ENCODE measurements around the gene PHB1. TPM values are rescaled to one million over a fixed set of nuclear protein-coding genes. Genes with fewer than 3 reads are reported as not detected.

PHB1 gene
- polyA plus RNA-seq, 1 experiment = 228 TPM

DNA sequence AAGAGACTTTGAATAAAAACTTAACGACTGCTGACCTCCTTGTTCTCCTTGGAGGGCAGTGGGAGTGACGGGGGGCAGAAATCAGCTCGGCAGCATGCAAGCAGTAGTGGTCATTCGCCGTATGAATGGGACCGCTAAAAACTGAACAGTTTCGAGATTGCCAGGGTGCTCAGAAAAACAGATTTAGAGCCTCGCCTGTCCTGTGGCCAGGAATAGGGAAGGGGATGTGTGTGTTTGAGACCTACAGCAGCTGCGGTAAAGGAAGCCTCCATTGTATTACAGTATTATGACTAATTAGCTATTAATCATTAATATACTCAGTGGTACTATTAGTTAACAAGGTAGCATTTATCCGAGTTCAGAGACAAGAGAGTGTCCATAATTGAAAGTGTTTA lies 52.0 kb downstream of the PHB1 start:
- no peak for DNase-seq (ENCODE audit: low read depth, low spot score)
- TF ChIP-seq, protein P1, sequence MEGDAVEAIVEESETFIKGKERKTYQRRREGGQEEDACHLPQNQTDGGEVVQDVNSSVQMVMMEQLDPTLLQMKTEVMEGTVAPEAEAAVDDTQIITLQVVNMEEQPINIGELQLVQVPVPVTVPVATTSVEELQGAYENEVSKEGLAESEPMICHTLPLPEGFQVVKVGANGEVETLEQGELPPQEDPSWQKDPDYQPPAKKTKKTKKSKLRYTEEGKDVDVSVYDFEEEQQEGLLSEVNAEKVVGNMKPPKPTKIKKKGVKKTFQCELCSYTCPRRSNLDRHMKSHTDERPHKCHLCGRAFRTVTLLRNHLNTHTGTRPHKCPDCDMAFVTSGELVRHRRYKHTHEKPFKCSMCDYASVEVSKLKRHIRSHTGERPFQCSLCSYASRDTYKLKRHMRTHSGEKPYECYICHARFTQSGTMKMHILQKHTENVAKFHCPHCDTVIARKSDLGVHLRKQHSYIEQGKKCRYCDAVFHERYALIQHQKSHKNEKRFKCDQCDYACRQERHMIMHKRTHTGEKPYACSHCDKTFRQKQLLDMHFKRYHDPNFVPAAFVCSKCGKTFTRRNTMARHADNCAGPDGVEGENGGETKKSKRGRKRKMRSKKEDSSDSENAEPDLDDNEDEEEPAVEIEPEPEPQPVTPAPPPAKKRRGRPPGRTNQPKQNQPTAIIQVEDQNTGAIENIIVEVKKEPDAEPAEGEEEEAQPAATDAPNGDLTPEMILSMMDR (IDR thresholded peaks at IDR 0.05; ENCODE audit: low read depth, low read length) = no peak
- POLR2A ChIA-PET = no interaction called here
- Histone ChIP-seq H3K27ac (ENCODE audit: low read depth, low read length) (peak overlapping the region; percentile 61), H3K4me3 (ENCODE audit: low read depth, low read length) (peak overlapping the region; percentile 89), H3K9me3 (ENCODE audit: control insufficient read depth, insufficient read depth, low read length) (no peaks in the 10 kb centered on the region), H3K27me3 (ENCODE audit: control insufficient read depth, insufficient read depth, low read length) (no peaks in the 10 kb centered on the region)
- CTCF ChIA-PET = interaction anchor here (0.7 kb wide), 1 partner anchor 194 kb away, joined by 3 read pairs; no protein-coding TSS in a partner anchor

DNA sequence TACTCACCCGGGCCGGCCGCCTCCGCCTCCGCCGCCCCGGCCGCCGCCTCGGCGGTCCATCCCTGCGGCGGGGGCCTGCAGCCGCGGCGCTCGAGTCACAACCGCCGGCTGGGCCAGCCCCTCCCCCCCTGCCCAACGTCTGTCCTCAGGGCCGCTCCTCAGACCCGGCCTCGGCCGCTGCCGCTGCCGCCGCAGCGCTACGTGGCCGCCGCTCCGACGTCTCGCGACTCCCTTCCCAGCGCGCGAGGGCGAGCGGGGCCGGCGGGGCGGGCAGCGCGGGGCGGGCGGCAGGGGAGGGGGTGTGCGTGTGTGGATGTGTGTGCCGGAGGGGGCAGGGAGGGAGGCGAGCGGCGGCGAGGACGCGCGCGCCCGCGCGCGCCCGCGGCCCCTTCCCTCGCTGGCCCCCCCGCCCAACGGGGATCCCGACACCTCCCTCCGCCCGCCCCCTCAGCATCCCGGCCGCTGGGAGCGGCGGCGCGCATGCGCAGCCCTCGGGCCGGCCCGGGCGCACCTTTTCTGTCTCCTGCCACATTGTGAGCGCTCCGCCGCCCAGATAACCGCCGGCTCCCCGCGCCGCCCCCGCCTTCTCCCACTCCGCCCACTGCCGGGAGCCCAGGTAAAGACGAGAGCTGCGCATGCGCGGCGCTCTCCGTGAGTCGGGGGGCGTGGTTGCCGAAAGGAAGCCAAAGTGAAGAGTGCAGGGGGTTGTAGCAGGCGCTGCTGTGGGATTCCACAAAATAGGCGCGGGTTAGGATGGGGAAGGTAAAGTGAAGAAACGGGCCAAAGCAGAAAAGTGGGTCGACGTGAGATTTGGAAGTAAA lies 52.6 kb downstream of the PHB1 start, which contains the start of gene ZNF652:
Gene ZNF652 (minus strand): TSS at position 349 of the 821 bp plus-strand sequence. CDS start 44,525 bp downstream, outside the sequence.
- Histone ChIP-seq H3K27ac (ENCODE audit: low read depth, low read length) (peak within 1 kb of the TSS; percentile 61), H3K27me3 (ENCODE audit: control insufficient read depth, insufficient read depth, low read length) (no peaks in the 10 kb centered on the region), H3K9me3 (ENCODE audit: control insufficient read depth, insufficient read depth, low read length) (no peaks in the 10 kb centered on the region), H3K4me3 (ENCODE audit: low read depth, low read length) (peak within 1 kb of the TSS; percentile 89)
- TF ChIP-seq, protein P1 (IDR thresholded peaks at IDR 0.05; ENCODE audit: low read depth, low read length) = no peak
- CTCF ChIA-PET = interaction anchor here (0.7 kb wide), 1 partner anchor 194 kb away, joined by 3 read pairs; no protein-coding TSS in a partner anchor
- no peak for DNase-seq (ENCODE audit: low read depth, low spot score)
- POLR2A ChIA-PET = no interaction called here

DNA sequence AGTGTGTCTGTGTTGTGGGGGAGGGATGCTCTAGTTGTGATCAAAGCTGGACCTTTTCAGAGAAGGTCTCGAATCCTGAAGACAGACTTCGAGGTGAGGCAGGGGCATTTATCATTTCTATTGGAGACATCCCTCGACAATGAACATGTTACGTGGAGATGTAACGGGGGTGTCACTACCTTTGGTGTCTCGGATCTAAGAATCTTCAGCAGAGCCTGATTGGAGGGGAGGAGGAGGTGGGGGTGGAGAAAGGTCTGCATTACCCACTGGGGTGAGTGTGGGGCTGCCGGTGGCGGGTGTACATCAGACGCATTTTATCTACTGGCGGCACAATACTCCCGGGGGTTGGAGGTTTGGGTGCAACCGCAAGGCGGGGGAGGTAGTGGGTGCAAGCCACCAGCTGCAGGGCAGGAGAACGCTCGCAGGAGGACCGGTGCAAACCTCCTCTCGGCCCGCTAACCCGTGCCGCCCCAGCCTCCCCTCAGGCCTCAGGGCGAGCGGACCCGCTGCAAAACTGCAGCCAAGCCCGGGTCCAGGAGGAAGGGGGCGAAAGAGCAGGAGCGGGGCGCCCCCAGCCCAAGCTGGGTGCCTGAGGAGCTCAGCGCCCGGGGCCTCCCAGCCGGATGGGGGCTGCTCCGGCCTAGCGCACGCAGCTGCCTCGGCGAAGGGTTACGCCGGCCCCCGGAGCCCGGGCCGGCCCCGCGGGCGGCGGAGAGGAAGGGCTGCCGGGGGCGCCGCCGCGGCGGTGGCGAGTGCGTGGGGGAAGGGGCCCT lies 53.4 kb downstream of the PHB1 start:
- Histone ChIP-seq H3K4me3 (ENCODE audit: low read depth, low read length) (peak overlapping the region; percentile 89), H3K27ac (ENCODE audit: low read depth, low read length) (peak overlapping the region; percentile 34), H3K27me3 (ENCODE audit: control insufficient read depth, insufficient read depth, low read length) (no peaks in the 10 kb centered on the region), H3K9me3 (ENCODE audit: control insufficient read depth, insufficient read depth, low read length) (no peaks in the 10 kb centered on the region)
- POLR2A ChIA-PET = no interaction called here
- CTCF ChIA-PET = no interaction called here
- DNase-seq (ENCODE audit: low read depth, low spot score) = no peak
- TF ChIP-seq, protein P1 (IDR thresholded peaks at IDR 0.05; ENCODE audit: low read depth, low read length) = no peak

DNA sequence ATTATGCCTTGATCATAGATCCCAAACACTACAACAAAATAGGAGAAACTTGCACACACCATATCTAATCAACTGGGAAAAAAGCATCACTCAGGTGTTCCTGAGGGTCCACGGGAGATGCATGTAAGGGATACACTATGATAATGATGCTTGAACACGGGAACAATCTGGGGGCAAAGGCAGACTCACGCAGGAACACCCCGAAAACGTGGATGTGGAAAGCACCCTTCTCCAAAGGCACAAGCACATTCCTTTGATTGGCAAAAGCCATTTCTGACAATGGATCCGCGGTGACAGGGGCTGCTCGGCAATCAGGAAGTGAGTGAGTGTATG lies 53.9 kb downstream of the PHB1 start:
- TF ChIP-seq, protein P1 (IDR thresholded peaks at IDR 0.05; ENCODE audit: low read depth, low read length) = no peak
- Histone ChIP-seq H3K27me3 (ENCODE audit: control insufficient read depth, insufficient read depth, low read length) (no peaks in the 10 kb centered on the region), H3K9me3 (ENCODE audit: control insufficient read depth, insufficient read depth, low read length) (no peaks in the 10 kb centered on the region), H3K4me3 (ENCODE audit: low read depth, low read length) (peak overlapping the region; percentile 89), H3K27ac (ENCODE audit: low read depth, low read length) (no peak overlapping the region)
- CTCF ChIA-PET = interaction anchor here (0.6 to 1.3 kb wide), 2 partner anchors 13 to 74 kb away, joined by 3 to 4 read pairs; no protein-coding TSS in a partner anchor
- POLR2A ChIA-PET = no interaction called here
- no peak for DNase-seq (ENCODE audit: low read depth, low spot score)
